ENCODE results near the gene YJEFN3. TPM values are rescaled to one million over a fixed set of nuclear protein-coding genes. Genes with fewer than 3 reads are reported as not detected.

Gene YJEFN3
- total RNA-seq, 2 donors from 2014 or later, result 7.3 to 12.6 TPM

DNA sequence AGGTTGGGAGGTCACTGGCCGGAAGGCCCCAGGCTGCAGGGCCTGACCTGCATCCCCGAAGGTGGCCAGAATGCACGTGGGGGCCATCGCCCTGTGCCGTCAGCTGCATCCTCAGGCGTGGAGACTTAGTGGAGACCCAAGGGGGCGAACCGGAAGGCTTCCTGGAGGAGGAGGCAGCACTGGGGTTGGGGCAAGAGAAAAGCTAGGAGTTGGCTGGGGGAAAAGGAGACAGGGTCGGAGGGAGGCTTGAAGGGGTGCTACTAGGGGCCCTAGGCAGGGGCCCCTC lies 1.4 kb upstream of the YJEFN3 start:
- H3K4me1 ChIP-seq (ENCODE audit: control insufficient read depth, insufficient read depth, low read length), result no peaks in the 10 kb centered on the region
- peaks cover 4% of the 10 kb centered on the region for H3K4me1 Mint-ChIP-seq
- 92 to 97% methylated on average over 8 to 9 of the region's 9 CpGs for WGBS, 2 experiments (ENCODE audit: insufficient coverage in 1 of 2, insufficient read length in 1 of 2)

DNA sequence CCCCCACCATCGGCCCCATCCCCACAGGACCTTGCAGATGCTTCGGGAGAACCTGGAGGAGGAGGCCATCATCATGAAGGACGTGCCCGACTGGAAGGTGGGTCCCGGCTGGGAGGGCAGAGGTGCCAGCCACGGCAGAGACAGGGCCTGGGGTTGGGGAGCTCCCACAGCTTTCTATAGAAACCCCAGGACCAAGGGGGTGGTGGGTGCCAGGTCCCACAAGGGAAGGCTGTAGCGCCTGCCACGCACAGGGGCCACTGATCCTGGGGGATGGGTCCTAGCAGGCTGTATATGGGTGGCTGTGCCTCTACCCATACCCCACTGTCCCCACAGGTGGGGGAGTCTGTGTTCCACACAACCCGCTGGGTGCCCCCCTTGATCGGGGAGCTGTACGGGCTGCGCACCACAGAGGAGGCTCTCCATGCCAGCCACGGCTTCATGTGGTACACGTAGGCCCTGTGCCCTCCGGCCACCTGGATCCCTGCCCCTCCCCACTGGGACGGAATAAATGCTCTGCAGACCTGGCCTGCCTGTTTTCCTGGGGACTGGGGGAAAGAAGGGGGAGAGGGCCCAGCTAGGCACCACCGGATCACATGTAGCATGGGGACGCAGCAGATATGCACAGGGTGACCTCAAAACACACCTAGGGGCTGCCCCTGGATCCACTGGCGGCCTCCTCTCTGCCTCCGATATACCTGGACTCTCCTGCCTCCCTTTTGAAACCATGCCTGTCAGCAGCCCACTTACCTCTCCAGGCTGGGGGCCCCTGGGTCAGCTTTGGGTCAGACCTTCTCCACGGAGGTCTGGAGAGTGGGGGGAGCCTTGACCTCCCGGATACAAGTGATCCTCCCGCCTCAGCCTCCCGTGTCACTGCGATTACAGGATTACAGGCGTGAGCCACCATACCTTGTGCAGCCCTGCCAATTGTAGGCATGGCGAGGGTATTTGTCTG lies 761 bp upstream of the YJEFN3 start:
- Histone ChIP-seq H3K27ac (ENCODE audit: low read depth, low read length) (no peak overlapping the region), H3K4me3 (ENCODE audit: low read length) (no peak overlapping the region), H3K4me1 (ENCODE audit: control insufficient read depth, insufficient read depth, low read length) (no peaks in the 10 kb centered on the region), H3K9ac (ENCODE audit: extremely low read depth, low read length, poor library complexity, severe bottlenecking) (no peak overlapping the region), H3K27me3 (ENCODE audit: control insufficient read depth, insufficient read depth, low read length, poor library complexity, severe bottlenecking) (no peaks in the 10 kb centered on the region), H3K9me3 (ENCODE audit: control insufficient read depth, low read length) (no peaks in the 10 kb centered on the region), H3K36me3 (ENCODE audit: control insufficient read depth, insufficient read depth, low read length) (peaks cover 32% of the 10 kb centered on the region)
- Mint-ChIP-seq H3K36me3 (ENCODE audit: low read depth) (peaks cover 38% of the 10 kb centered on the region), H3K27me3 (ENCODE audit: insufficient read depth) (peaks cover 3% of the 10 kb centered on the region), H3K4me1 (peaks cover 4% of the 10 kb centered on the region), H3K4me3 (no peak overlapping the region), H3K9me3 (no peaks in the 10 kb centered on the region), H3K27ac (no peak overlapping the region)
- 94 to 96% methylated on average over 19 to 27 of the region's 27 CpGs for WGBS, 2 experiments (ENCODE audit: insufficient coverage in 1 of 2, insufficient read length in 1 of 2)
- DNase-seq, result no peak
- TF ChIP-seq, protein P1, sequence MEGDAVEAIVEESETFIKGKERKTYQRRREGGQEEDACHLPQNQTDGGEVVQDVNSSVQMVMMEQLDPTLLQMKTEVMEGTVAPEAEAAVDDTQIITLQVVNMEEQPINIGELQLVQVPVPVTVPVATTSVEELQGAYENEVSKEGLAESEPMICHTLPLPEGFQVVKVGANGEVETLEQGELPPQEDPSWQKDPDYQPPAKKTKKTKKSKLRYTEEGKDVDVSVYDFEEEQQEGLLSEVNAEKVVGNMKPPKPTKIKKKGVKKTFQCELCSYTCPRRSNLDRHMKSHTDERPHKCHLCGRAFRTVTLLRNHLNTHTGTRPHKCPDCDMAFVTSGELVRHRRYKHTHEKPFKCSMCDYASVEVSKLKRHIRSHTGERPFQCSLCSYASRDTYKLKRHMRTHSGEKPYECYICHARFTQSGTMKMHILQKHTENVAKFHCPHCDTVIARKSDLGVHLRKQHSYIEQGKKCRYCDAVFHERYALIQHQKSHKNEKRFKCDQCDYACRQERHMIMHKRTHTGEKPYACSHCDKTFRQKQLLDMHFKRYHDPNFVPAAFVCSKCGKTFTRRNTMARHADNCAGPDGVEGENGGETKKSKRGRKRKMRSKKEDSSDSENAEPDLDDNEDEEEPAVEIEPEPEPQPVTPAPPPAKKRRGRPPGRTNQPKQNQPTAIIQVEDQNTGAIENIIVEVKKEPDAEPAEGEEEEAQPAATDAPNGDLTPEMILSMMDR (conservative IDR thresholded peaks at IDR 0.05), result no peak

More for the DNA sequence above, 1.4 kb upstream of the YJEFN3 start:
- Histone ChIP-seq H3K4me3 (ENCODE audit: low read length) (no peak overlapping the region), H3K27me3 (ENCODE audit: control insufficient read depth, insufficient read depth, low read length, poor library complexity, severe bottlenecking) (no peaks in the 10 kb centered on the region), H3K36me3 (ENCODE audit: control insufficient read depth, insufficient read depth, low read length) (peaks cover 33% of the 10 kb centered on the region), H3K9ac (ENCODE audit: extremely low read depth, low read length, poor library complexity, severe bottlenecking) (no peak overlapping the region), H3K9me3 (ENCODE audit: control insufficient read depth, low read length) (no peaks in the 10 kb centered on the region), H3K27ac (ENCODE audit: low read depth, low read length) (no peak overlapping the region)
- Mint-ChIP-seq H3K27me3 (ENCODE audit: insufficient read depth) (no peaks in the 10 kb centered on the region), H3K36me3 (ENCODE audit: low read depth) (peaks cover 41% of the 10 kb centered on the region), H3K4me3 (no peak overlapping the region), H3K9me3 (no peaks in the 10 kb centered on the region), H3K27ac (no peak overlapping the region)
- no peak for DNase-seq
- TF ChIP-seq, protein P1 (conservative IDR thresholded peaks at IDR 0.05), result no peak

DNA sequence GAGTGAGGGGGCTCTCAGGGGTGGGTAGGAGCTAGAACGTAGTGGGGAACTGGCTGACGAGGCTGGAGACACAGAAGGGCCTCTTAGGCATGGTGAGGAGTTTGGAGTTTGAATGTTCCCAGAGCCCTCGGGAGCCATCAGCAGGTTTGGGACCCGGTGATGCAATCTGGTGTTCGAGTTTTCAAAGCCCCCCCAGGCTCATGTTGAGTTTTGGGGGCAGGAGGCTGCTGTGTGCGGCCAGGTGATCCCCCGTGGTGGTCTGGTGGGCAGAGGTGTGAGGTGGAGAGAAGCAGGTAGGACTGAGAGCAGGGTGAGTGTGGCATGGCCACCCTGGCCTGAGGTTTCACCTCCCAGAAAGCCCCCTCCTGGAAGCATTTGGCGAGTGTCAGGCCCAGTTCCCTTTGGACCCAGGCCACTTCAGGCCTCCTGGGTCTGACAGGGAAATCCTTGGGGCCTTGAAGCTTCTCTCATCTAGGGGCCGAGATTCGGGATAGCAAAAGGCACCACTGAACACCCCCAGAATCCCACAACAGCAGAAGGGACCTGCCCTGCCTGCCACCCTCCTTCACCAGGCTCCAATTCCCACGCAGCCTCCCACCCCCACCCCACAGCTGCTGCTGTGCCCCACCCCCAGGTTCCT lies 1.2 kb downstream of the YJEFN3 start:
- H3K27me3 Mint-ChIP-seq (ENCODE audit: insufficient read depth), result peaks cover 10% of the 10 kb centered on the region
- peaks cover 4% of the 10 kb centered on the region for H3K4me1 Mint-ChIP-seq
- Histone ChIP-seq H3K4me3 (ENCODE audit: low read length) (no peak overlapping the region), H3K27me3 (ENCODE audit: control insufficient read depth, insufficient read depth, low read length, poor library complexity, severe bottlenecking) (no peaks in the 10 kb centered on the region), H3K9ac (ENCODE audit: extremely low read depth, low read length, poor library complexity, severe bottlenecking) (no peak overlapping the region), H3K9me3 (ENCODE audit: control insufficient read depth, low read length) (no peaks in the 10 kb centered on the region), H3K36me3 (ENCODE audit: control insufficient read depth, insufficient read depth, low read length) (peaks cover 20% of the 10 kb centered on the region), H3K27ac (ENCODE audit: low read depth, low read length) (no peak overlapping the region), H3K4me1 (ENCODE audit: control insufficient read depth, insufficient read depth, low read length) (no peaks in the 10 kb centered on the region)
- no peak for DNase-seq
- H3K4me3 Mint-ChIP-seq, result no peak overlapping the region
- TF ChIP-seq, protein P1 (conservative IDR thresholded peaks at IDR 0.05), result no peak
- H3K36me3 Mint-ChIP-seq (ENCODE audit: low read depth), result peaks cover 30% of the 10 kb centered on the region
- WGBS, 2 experiments (ENCODE audit: insufficient coverage in 1 of 2, insufficient read length in 1 of 2), result 90 to 97% methylated on average over 6 to 11 of the region's 11 CpGs
- H3K9me3 Mint-ChIP-seq, result no peaks in the 10 kb centered on the region
- no peak overlapping the region for H3K27ac Mint-ChIP-seq

Data from endodermal cell (in vitro differentiated cells).